ENCODE results near the gene PPARGC1A.

Gene PPARGC1A

DNA sequence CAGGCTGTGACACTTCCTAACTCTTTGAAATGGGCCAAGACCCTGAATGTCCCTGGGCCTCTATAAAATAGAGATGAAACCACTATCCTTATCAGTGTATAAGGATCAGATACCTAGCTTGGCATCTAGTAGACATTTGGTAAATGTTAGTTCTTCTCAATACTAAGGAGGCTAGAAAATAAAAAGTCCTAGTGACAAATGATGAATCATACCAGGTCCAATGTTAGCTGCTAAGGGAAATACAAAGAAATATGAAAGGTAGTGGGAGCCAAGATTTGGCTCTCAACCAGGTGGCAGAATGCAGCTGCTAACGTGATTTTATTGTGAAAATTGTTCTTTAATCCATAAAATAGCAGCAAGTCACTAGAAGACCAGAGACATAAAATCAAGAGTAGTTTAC lies 19.8 kb upstream of the PPARGC1A start:
- Histone ChIP-seq H3K9ac (ENCODE audit: low read depth, low read length) (no peak overlapping the region), H3K4me1 (ENCODE audit: insufficient read depth, low read length) (no peaks in the 10 kb centered on the region), H3K27me3 (ENCODE audit: insufficient read depth, low read length) (no peaks in the 10 kb centered on the region), H3K27ac (ENCODE audit: low read depth, low read length) (no peak overlapping the region), H3K4me3 (ENCODE audit: low read length) (no peak overlapping the region), H3K9me3 (ENCODE audit: insufficient read depth, low read depth, low read length) (no peaks in the 10 kb centered on the region), H3K36me3 (ENCODE audit: insufficient read depth, low read length) (no peaks in the 10 kb centered on the region)
- 89% methylated on average over 1 of the region's 1 CpG for WGBS

DNA sequence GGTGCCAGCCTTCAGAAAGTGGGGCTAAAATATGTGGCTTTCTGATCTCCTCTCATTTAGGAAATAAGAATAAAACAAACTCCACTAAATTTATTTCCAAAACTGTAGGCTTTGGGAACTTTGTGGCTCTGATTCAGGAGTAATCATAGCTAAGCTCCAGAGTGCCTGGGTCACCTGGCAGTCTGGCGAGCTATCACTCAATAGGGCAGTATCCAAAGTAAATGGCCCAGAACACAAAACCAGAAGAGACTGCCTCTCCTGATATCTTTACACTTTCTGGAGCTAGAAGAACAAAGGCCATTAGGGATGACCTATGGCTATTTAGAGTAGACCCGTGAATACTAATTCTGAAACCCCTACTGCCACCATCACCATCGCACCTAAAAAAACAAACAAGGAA lies 17.0 kb upstream of the PPARGC1A start:
- 86% methylated on average over 3 of the region's 3 CpGs for WGBS
- Histone ChIP-seq H3K36me3 (ENCODE audit: insufficient read depth, low read length) (no peaks in the 10 kb centered on the region), H3K9me3 (ENCODE audit: insufficient read depth, low read depth, low read length) (no peaks in the 10 kb centered on the region), H3K27ac (ENCODE audit: low read depth, low read length) (no peak overlapping the region), H3K27me3 (ENCODE audit: insufficient read depth, low read length) (no peaks in the 10 kb centered on the region), H3K9ac (ENCODE audit: low read depth, low read length) (no peak overlapping the region), H3K4me1 (ENCODE audit: insufficient read depth, low read length) (no peaks in the 10 kb centered on the region), H3K4me3 (ENCODE audit: low read length) (no peak overlapping the region)

DNA sequence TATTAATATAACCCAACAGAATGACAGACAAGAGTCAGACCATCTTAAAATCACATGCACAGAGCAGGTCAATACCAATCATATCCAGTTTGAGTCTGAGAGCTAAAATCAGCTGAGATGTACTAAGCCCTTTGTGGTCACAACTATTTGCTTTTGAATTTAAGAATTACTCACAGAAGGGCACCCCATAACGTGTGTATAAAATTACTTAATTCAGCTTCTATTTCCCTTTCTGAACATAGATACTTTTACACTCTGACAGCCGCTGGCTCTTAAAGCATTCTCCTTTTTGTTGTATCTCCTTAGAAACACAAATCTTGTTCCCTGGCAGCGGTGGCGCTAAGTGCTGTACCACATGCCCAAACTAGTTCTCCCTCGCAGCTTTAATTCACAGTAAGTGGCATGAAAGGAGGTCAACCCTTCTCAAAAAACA lies 14.8 kb upstream of the PPARGC1A start:
- Histone ChIP-seq H3K4me1 (ENCODE audit: insufficient read depth, low read length) (no peaks in the 10 kb centered on the region), H3K27me3 (ENCODE audit: insufficient read depth, low read length) (no peaks in the 10 kb centered on the region)
- WGBS: 95% methylated on average over 5 of the region's 5 CpGs

DNA sequence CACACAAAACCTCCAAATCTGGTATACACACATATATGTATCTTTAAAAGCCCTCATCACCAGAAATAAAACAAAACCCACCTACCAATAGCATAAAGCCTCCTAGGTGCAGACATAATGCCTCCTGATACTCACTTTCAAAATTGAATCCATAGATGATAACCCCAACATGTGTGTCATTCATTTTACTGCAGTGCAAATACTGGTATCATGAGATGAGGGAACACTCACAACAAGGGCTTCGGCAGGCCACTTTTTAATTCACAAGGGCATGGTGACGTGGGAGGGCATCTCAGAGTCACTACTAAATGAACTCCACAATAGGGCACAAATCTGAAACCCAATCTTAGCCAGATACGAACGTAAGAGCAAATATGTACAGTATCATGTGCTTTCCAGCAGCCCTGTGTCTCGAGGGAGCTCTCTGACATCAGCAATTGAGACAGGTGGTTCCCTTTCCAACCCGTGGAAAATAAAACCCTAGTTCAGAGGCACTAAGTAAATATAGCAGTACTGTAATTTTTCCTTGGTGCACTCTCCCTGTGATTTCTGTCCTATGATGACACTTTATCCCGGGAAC lies 14.1 kb upstream of the PPARGC1A start:
- Histone ChIP-seq H3K36me3 (ENCODE audit: insufficient read depth, low read length) (no peaks in the 10 kb centered on the region), H3K9me3 (ENCODE audit: insufficient read depth, low read depth, low read length) (no peaks in the 10 kb centered on the region), H3K4me3 (ENCODE audit: low read length) (no peak overlapping the region), H3K4me1 (ENCODE audit: insufficient read depth, low read length) (no peaks in the 10 kb centered on the region), H3K27ac (ENCODE audit: low read depth, low read length) (no peak overlapping the region), H3K9ac (ENCODE audit: low read depth, low read length) (no peak overlapping the region), H3K27me3 (ENCODE audit: insufficient read depth, low read length) (no peaks in the 10 kb centered on the region)
- 93% methylated on average over 7 of the region's 7 CpGs for WGBS

More for the DNA sequence above, 14.8 kb upstream of the PPARGC1A start:
- H3K9me3 ChIP-seq (ENCODE audit: insufficient read depth, low read depth, low read length): no peaks in the 10 kb centered on the region
- H3K36me3 ChIP-seq (ENCODE audit: insufficient read depth, low read length): no peaks in the 10 kb centered on the region
- no peak overlapping the region for H3K27ac ChIP-seq (ENCODE audit: low read depth, low read length)
- H3K4me3 ChIP-seq (ENCODE audit: low read length): no peak overlapping the region
- no peak overlapping the region for H3K9ac ChIP-seq (ENCODE audit: low read depth, low read length)

DNA sequence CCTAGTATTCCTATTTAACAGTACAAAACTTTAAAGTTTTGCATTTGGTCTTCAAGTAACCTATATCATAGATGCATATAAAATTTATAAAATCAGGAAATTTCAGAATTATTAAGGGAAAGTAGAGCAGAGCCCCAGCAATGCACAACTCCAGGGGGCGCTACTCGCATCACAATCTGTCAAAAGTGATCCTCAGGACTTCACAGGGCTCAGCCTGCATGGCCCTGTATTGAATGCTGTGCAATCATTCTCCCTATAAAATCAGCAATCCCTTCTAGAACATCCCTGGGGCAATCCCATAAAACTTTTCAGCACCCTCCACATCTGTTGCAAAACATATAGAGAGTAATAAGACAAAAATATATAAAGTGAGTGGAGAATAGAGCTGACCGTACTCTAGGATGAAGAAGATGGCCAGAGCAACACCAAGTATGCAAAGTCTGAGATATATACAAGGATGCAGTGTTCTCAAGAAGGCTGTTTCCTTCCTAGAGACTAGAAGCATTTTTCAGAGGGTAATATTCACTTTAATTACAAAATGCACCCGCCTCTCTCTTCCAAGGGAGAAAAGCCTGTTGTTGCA lies 12.5 kb upstream of the PPARGC1A start:
- no peak overlapping the region for H3K4me3 ChIP-seq (ENCODE audit: low read length)
- no peak overlapping the region for H3K9ac ChIP-seq (ENCODE audit: low read depth, low read length)
- 90% methylated on average over 3 of the region's 4 CpGs for WGBS
- H3K27me3 ChIP-seq (ENCODE audit: insufficient read depth, low read length): no peaks in the 10 kb centered on the region
- H3K27ac ChIP-seq (ENCODE audit: low read depth, low read length): no peak overlapping the region
- H3K4me1 ChIP-seq (ENCODE audit: insufficient read depth, low read length): no peaks in the 10 kb centered on the region
- no peaks in the 10 kb centered on the region for H3K9me3 ChIP-seq (ENCODE audit: insufficient read depth, low read depth, low read length)
- H3K36me3 ChIP-seq (ENCODE audit: insufficient read depth, low read length): no peaks in the 10 kb centered on the region

DNA sequence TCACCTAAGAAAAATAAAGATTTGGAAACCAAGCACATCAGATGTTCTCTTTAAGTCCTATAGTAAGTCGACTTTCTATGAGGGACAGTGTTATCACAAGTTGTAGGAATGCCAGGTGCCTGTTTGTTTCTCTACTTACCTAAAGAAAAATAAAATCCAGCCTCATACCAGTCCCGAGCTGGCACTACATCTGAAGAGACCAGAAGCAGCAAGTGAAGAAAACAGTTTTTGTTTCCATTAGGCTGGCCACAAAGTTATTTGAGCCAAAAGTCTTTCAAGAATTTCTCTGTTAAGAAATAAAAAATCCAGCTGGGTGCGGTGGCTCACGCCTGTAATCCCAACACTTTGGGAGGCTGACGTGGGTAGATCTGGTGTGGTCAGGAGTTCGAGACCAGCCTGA lies 10.8 kb upstream of the PPARGC1A start:
- H3K4me1 ChIP-seq (ENCODE audit: insufficient read depth, low read length): no peaks in the 10 kb centered on the region
- H3K27ac ChIP-seq (ENCODE audit: low read depth, low read length): no peak overlapping the region
- H3K4me3 ChIP-seq (ENCODE audit: low read length): no peak overlapping the region
- H3K36me3 ChIP-seq (ENCODE audit: insufficient read depth, low read length): no peaks in the 10 kb centered on the region
- no peak overlapping the region for H3K9ac ChIP-seq (ENCODE audit: low read depth, low read length)
- no peaks in the 10 kb centered on the region for H3K27me3 ChIP-seq (ENCODE audit: insufficient read depth, low read length)
- whole genome bisulfite sequencing: 94% methylated on average over 5 of the region's 6 CpGs
- H3K9me3 ChIP-seq (ENCODE audit: insufficient read depth, low read depth, low read length): no peaks in the 10 kb centered on the region

DNA sequence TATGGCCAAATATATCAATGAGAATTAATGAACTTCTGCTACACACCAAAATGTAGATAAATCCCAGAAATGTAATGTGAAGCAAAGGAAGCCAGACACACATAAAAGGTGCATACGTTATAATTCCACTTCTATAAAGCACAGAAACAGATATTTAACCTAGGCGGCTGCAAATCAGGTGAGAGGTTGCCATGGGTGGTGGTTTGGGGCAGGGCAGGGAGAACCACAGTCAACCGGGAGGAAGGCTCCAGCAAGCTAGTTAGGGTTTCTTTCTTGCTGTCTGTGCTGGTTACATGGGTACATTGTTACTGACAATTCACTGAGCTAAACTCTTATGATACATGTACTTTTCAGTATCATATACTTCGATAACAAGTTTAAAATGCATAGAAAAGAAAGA lies 9.7 kb upstream of the PPARGC1A start:
- Histone ChIP-seq H3K27me3 (ENCODE audit: insufficient read depth, low read length) (no peaks in the 10 kb centered on the region), H3K27ac (ENCODE audit: low read depth, low read length) (no peak overlapping the region), H3K9me3 (ENCODE audit: insufficient read depth, low read depth, low read length) (no peaks in the 10 kb centered on the region), H3K4me1 (ENCODE audit: insufficient read depth, low read length) (no peaks in the 10 kb centered on the region), H3K4me3 (ENCODE audit: low read length) (no peak overlapping the region), H3K9ac (ENCODE audit: low read depth, low read length) (no peak overlapping the region), H3K36me3 (ENCODE audit: insufficient read depth, low read length) (no peaks in the 10 kb centered on the region)
- 70% methylated on average over 2 of the region's 4 CpGs for WGBS

DNA sequence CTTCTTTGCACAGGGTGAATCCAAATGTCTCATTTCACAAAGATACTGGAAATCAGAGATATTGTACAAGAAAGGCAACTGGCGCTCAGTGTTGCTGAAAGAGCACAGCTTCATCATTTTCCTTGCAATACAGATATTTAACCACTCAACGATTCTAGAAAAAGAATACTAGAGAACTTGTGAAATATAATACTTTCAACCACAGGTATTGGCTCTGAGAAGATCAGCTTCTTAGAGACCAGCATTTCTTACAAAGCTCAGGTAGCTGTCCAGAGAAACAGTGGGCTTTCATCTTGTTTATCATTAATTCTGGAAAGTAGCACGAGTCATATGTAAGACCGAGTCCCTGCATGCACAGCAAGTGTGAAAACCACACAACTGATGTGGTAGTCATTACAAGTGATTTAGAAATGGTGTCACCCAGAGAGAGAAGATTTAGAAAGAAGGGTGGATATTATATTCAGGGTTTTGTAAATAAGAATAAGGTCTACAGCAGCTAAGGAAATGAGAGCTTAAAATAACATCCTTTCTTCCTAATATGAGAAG lies 7.8 kb upstream of the PPARGC1A start:
- Histone ChIP-seq H3K9me3 (ENCODE audit: insufficient read depth, low read depth, low read length) (no peaks in the 10 kb centered on the region), H3K9ac (ENCODE audit: low read depth, low read length) (no peak overlapping the region)
- 88% methylated on average over 4 of the region's 4 CpGs for WGBS

DNA sequence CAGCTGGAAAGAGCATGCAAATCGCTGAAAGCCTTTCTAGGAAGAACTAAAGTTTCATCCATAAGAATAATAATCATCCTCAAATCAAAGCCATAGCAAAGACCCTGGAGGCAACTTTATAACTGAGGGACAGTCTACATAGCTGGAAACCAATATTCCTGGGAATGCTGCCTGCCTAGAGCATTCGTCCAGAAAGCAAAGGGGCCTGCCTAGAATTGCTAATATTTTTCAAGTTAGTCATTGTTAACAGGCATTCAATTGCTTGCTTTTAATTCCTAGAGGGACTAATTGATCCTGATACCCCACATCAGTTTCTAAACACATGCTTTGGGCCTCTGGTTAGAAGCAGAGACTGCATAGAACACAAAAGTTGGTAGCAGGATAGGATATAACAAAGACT lies 4.2 kb upstream of the PPARGC1A start:
- H3K9me3 ChIP-seq (ENCODE audit: insufficient read depth, low read depth, low read length): no peaks in the 10 kb centered on the region
- no peak overlapping the region for H3K9ac ChIP-seq (ENCODE audit: low read depth, low read length)
- peaks cover 30% of the 10 kb centered on the region for H3K4me1 ChIP-seq (ENCODE audit: insufficient read depth, low read length)
- WGBS: 84% methylated on average over 2 of the region's 2 CpGs
- no peaks in the 10 kb centered on the region for H3K36me3 ChIP-seq (ENCODE audit: insufficient read depth, low read length)
- no peak overlapping the region for H3K4me3 ChIP-seq (ENCODE audit: low read length)
- H3K27ac ChIP-seq (ENCODE audit: low read depth, low read length): no peak overlapping the region
- H3K27me3 ChIP-seq (ENCODE audit: insufficient read depth, low read length): peaks cover 16% of the 10 kb centered on the region

More for the DNA sequence above, 7.8 kb upstream of the PPARGC1A start:
- H3K27ac ChIP-seq (ENCODE audit: low read depth, low read length): no peak overlapping the region
- no peaks in the 10 kb centered on the region for H3K36me3 ChIP-seq (ENCODE audit: insufficient read depth, low read length)
- peaks cover 8% of the 10 kb centered on the region; the same call in 1 of the 2 replicates for H3K4me1 ChIP-seq (ENCODE audit: insufficient read depth, low read length)
- no peaks in the 10 kb centered on the region for H3K27me3 ChIP-seq (ENCODE audit: insufficient read depth, low read length)
- H3K4me3 ChIP-seq (ENCODE audit: low read length): no peak overlapping the region

DNA sequence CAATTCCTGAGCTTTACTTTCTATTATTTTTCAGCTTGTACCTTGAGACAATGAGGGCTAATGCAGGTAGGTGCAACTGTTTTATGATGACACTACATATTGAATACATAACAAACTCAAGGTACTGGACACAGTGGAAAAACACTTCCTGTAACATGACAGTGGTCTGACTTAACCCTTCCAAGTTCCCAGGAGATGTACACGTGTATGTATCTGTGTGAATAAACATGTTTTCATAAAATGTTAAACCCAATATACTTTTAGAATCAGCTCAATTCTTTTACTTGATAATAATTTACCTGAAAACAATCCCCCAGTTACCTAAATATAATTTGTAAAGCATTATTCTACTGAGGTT lies 1.2 kb upstream of the PPARGC1A start:
- WGBS: no CpG with 5 or more reads among the region's 1 CpG
- no peak overlapping the region for H3K27ac ChIP-seq (ENCODE audit: low read depth, low read length)
- peaks cover 25% of the 10 kb centered on the region for H3K27me3 ChIP-seq (ENCODE audit: insufficient read depth, low read length)
- no peak overlapping the region for H3K9ac ChIP-seq (ENCODE audit: low read depth, low read length)
- peak overlapping the region; percentile 47; the same call in 1 of the 2 replicates for H3K4me3 ChIP-seq (ENCODE audit: low read length)
- no peaks in the 10 kb centered on the region for H3K36me3 ChIP-seq (ENCODE audit: insufficient read depth, low read length)
- peaks cover 54% of the 10 kb centered on the region for H3K4me1 ChIP-seq (ENCODE audit: insufficient read depth, low read length)
- H3K9me3 ChIP-seq (ENCODE audit: insufficient read depth, low read depth, low read length): no peaks in the 10 kb centered on the region

DNA sequence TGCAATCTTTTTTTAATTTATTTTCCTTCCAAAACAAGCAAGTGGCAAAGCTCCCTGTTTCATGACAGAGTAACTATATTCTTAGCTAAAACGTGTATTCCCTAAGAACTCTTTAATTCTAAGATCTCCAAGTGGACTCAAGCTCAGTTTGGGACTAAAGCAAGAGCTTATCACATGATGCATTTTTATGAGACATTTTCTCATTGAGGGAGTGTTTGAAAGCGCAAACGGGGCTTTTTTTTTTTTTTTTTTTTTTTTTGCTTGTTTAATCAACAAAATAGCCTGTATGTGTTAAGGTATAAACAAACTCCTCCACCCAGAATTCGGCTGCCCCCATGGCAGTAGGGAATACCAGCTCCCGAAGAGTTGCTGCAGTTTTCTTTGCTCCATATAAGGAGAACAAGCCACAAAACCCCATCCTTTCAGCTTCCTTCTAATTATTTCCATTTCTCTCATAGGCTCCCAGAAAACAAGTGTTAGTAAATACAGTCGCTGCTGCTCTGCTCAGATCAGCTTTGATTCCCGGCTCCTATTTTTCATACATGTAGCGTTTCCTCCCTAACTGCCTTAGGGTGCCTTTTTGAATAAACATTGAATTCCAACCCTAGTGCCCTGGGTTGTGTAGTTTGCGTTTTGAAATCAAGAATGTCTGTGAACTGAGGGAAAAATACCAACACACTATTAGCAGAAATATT lies 669 bp upstream of the PPARGC1A start:
- no peak overlapping the region for H3K9ac ChIP-seq (ENCODE audit: low read depth, low read length)
- no peaks in the 10 kb centered on the region for H3K9me3 ChIP-seq (ENCODE audit: insufficient read depth, low read depth, low read length)
- H3K27ac ChIP-seq (ENCODE audit: low read depth, low read length): no peak overlapping the region
- WGBS: 29% methylated on average over 6 of the region's 9 CpGs
- H3K27me3 ChIP-seq (ENCODE audit: insufficient read depth, low read length): peaks cover 25% of the 10 kb centered on the region
- peak overlapping the region; percentile 47 for H3K4me3 ChIP-seq (ENCODE audit: low read length)
- peaks cover 59% of the 10 kb centered on the region for H3K4me1 ChIP-seq (ENCODE audit: insufficient read depth, low read length)
- H3K36me3 ChIP-seq (ENCODE audit: insufficient read depth, low read length): no peaks in the 10 kb centered on the region

Data from HUES64 (cell line).